HEK293 (cell line): ENCODE results near the gene CRYBA1.
A peak's percentile ranks its signal among the peaks of the same experiment; 100 is the strongest.

Source experiments
- CTCF ChIA-PET: fragments of 350-600 bp; formaldehyde crosslinking; extraction: SDS; loops from one replicate; lab custom pipeline; 2021; ENCODE audit warnings: antibody characterized with exemption; lab: Yijun Ruan, JAX
- POLR2A ChIA-PET: fragments of 300-600 bp; formaldehyde crosslinking; extraction: SDS; loops from one replicate; lab custom pipeline; 2020; ENCODE audit warnings: antibody characterized with exemption, inconsistent platforms; lab: Yijun Ruan, JAX
- H3K27ac ChIP-seq: fragments of 200-500 bp; sonication (Bioruptor generic); 2 replicates; pipeline ENCODE4 v1.5.1; 2014; ENCODE audit warnings: low read depth, low read length, control low read depth, inconsistent platforms; ENCODE audit errors: extremely low read depth
- H3K36me3 ChIP-seq, 2 experiments: fragments of 200-500 bp in 1 of 2; sonication (Bioruptor generic) in 1 of 2; 1 replicate in 1 of 2; 2 replicates in 1 of 2; pipeline ENCODE4 v1.5.1; 2014 to 2017; ENCODE audit warnings: inconsistent platforms in 2 of 2, low read length in 2 of 2; ENCODE audit not compliant: control insufficient read depth in 2 of 2, insufficient read depth in 1 of 2
- H3K4me1 ChIP-seq: fragments of 200-500 bp; sonication (Bioruptor generic); 2 replicates; pipeline ENCODE4 v1.5.1; 2014; ENCODE audit warnings: mild to moderate bottlenecking, low read length, inconsistent platforms; ENCODE audit not compliant: control insufficient read depth, insufficient read depth
- H3K4me3 ChIP-seq: 2 replicates; pipeline ENCODE4 v1.5.1; 2011; ENCODE audit warnings: low read depth, mild to moderate bottlenecking, control low read depth, low read length, moderate library complexity
- H3K9me3 ChIP-seq: fragments of 200-500 bp; sonication (Bioruptor generic); 2 replicates; pipeline ENCODE4 v1.5.1; 2014; ENCODE audit warnings: low read depth, low read length, inconsistent platforms; ENCODE audit not compliant: control insufficient read depth, insufficient read depth
- EGR2 ChIP-seq: fragments of 450-650 bp; formaldehyde crosslinking; IDR thresholded peaks from 2 replicates; pipeline ENCODE4 v1.5.1; 2016; ENCODE audit warnings: low read depth, missing biosample characterization, missing genetic modification characterization
- GLI4 ChIP-seq: fragments of 450-650 bp; formaldehyde crosslinking; IDR thresholded peaks from 2 replicates; pipeline ENCODE4 v1.5.1; 2016; ENCODE audit warnings: missing biosample characterization, missing genetic modification characterization
- HOXD13 ChIP-seq: sonication (generic); formaldehyde crosslinking; IDR thresholded peaks from 2 replicates; pipeline ENCODE4 v1.8.0; 2022; ENCODE audit warnings: missing genetic modification reagents, borderline replicate concordance
- MEIS1 ChIP-seq: sonication (generic); formaldehyde crosslinking; IDR thresholded peaks from 2 replicates; pipeline ENCODE4 v1.8.1; 2022; ENCODE audit warnings: missing genetic modification reagents, mild to moderate bottlenecking, borderline replicate concordance
- PRDM1 ChIP-seq: fragments of 450-650 bp; formaldehyde crosslinking; IDR thresholded peaks from 2 replicates; pipeline ENCODE4; 2016; ENCODE audit warnings: missing biosample characterization, missing genetic modification characterization
- RBAK ChIP-seq: fragments of 450-650 bp; formaldehyde crosslinking; IDR thresholded peaks from 2 replicates; pipeline ENCODE4 v1.5.1; 2016; ENCODE audit warnings: missing biosample characterization, missing genetic modification characterization
- YY1 ChIP-seq: fragments of 450-650 bp; formaldehyde crosslinking; IDR thresholded peaks from 2 replicates; pipeline ENCODE4 v1.5.1; 2018; ENCODE audit warnings: missing biosample characterization, missing genetic modification characterization
- ZBTB7A ChIP-seq: fragments of 450-650 bp; formaldehyde crosslinking; IDR thresholded peaks from 2 replicates; pipeline ENCODE4 v1.5.1; 2016; ENCODE audit warnings: low read depth, missing biosample characterization, missing genetic modification characterization
- ZBTB8A ChIP-seq: fragments of 450-650 bp; formaldehyde crosslinking; IDR thresholded peaks from 2 replicates; pipeline ENCODE4 v1.5.1; 2016; ENCODE audit warnings: missing biosample characterization, missing genetic modification characterization
- ZFP69B ChIP-seq: fragments of 450-650 bp; formaldehyde crosslinking; IDR thresholded peaks from 2 replicates; pipeline ENCODE4 v1.5.1; 2016; ENCODE audit warnings: missing biosample characterization, missing genetic modification characterization
- ZNF146 ChIP-seq: fragments of 450-650 bp; formaldehyde crosslinking; IDR thresholded peaks from 2 replicates; pipeline ENCODE4 v1.5.1; 2016; ENCODE audit warnings: missing biosample characterization, missing genetic modification characterization
- ZNF157 ChIP-seq: fragments of 450-650 bp; formaldehyde crosslinking; IDR thresholded peaks from 2 replicates; pipeline ENCODE4 v1.5.1; 2016; ENCODE audit warnings: missing biosample characterization, missing genetic modification characterization
- ZNF169 ChIP-seq: fragments of 450-650 bp; formaldehyde crosslinking; IDR thresholded peaks from 2 replicates; pipeline ENCODE4 v1.5.1; 2016; ENCODE audit warnings: missing biosample characterization, missing genetic modification characterization
- ZNF211 ChIP-seq: fragments of 450-650 bp; formaldehyde crosslinking; IDR thresholded peaks from 2 replicates; pipeline ENCODE4 v1.5.1; 2016; ENCODE audit warnings: low read depth, missing biosample characterization, missing genetic modification characterization
- ZNF341 ChIP-seq: fragments of 450-650 bp; formaldehyde crosslinking; IDR thresholded peaks from 2 replicates; pipeline ENCODE4; 2016; ENCODE audit warnings: low read depth, missing biosample characterization, missing genetic modification characterization
- ZNF391 ChIP-seq: fragments of 450-650 bp; formaldehyde crosslinking; IDR thresholded peaks from 2 replicates; pipeline ENCODE4 v1.5.1; 2016; ENCODE audit warnings: low read depth, missing biosample characterization, missing genetic modification characterization, borderline replicate concordance
- ZNF426 ChIP-seq: fragments of 450-650 bp; formaldehyde crosslinking; IDR thresholded peaks from 2 replicates; pipeline ENCODE4 v1.5.1; 2017; ENCODE audit warnings: missing biosample characterization, missing genetic modification characterization, mild to moderate bottlenecking, inconsistent platforms, moderate library complexity
- ZNF555 ChIP-seq: fragments of 450-650 bp; formaldehyde crosslinking; conservative IDR thresholded peaks from 2 replicates; pipeline ENCODE4 v1.5.1; 2017; ENCODE audit warnings: missing biosample characterization, mild to moderate bottlenecking, missing genetic modification characterization, inconsistent platforms
- ZNF600 ChIP-seq: fragments of 450-650 bp; formaldehyde crosslinking; IDR thresholded peaks from 2 replicates; pipeline ENCODE4 v1.5.1; 2016; ENCODE audit warnings: missing biosample characterization, missing genetic modification characterization
- ZNF677 ChIP-seq: fragments of 450-650 bp; IDR thresholded peaks from 2 replicates; pipeline ENCODE4 v1.5.0; 2018; ENCODE audit warnings: missing biosample characterization, mild to moderate bottlenecking, missing genetic modification characterization, moderate library complexity
- TF ChIP-seq, protein P1 (sequence below): fragments of 450-650 bp; formaldehyde crosslinking; IDR thresholded peaks from 2 replicates; pipeline ENCODE4 v1.5.1; 2016; ENCODE audit warnings: missing biosample characterization, missing genetic modification characterization
- TF ChIP-seq, protein P2 (sequence below): sonication (generic); formaldehyde crosslinking; IDR thresholded peaks from 2 replicates; pipeline ENCODE4 v1.8.1; 2022; ENCODE audit warnings: mild to moderate bottlenecking, moderate library complexity, missing genetic modification reagents
- TF ChIP-seq, protein P3 (sequence below): fragments of 450-650 bp; formaldehyde crosslinking; optimal IDR thresholded peaks from 2 replicates; pipeline ENCODE3; 2016; ENCODE audit warnings: missing biosample characterization, mild to moderate bottlenecking, missing genetic modification characterization
- TF ChIP-seq, protein P4 (sequence below): fragments of 450-650 bp; formaldehyde crosslinking; IDR thresholded peaks from 2 replicates; pipeline ENCODE4 v1.5.1; 2016; ENCODE audit warnings: missing biosample characterization, missing genetic modification characterization
- TF ChIP-seq, protein P5 (sequence below): fragments of 450-650 bp; formaldehyde crosslinking; IDR thresholded peaks from 2 replicates; pipeline ENCODE4 v1.5.1; 2016; ENCODE audit warnings: missing biosample characterization, missing genetic modification characterization

Gene CRYBA1

DNA sequence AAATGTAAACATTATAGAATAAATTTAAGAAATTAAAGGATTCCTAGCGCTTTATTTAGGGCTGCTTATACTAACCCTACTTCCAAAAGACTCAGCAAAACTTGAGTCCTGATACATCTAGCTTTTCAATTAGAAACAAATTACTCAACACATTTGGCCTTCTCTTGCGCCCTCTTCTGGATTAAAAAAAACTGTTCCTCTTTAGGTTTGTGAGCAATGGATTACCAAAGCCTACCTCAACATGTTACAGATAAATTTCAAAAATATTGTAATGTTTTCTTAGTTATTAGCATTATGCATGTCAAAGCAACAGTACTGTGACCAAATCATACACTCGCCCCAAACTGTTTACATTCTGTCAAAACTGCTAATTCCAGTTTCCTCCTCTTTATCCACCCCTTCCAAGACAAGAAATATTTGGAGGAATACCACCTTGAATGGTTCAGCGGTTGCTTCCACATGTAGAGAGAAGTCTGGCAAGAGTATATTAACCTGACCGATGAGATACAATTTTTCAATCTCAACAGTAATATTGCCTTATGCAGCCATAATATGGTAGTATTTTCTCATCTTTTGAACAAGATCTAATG is 44.6 kb downstream of the CRYBA1 start (continued):
- TF ChIP-seq PRDM1 (tag by site-specific recombination) (no peak), RBAK (tag by site-specific recombination) (no peak), ZNF677 (tag by site-specific recombination) (no peak), ZNF341 (tag by site-specific recombination) (no peak), ZNF555 (tag by site-specific recombination) (no peak)
- TF ChIP-seq, protein P1, sequence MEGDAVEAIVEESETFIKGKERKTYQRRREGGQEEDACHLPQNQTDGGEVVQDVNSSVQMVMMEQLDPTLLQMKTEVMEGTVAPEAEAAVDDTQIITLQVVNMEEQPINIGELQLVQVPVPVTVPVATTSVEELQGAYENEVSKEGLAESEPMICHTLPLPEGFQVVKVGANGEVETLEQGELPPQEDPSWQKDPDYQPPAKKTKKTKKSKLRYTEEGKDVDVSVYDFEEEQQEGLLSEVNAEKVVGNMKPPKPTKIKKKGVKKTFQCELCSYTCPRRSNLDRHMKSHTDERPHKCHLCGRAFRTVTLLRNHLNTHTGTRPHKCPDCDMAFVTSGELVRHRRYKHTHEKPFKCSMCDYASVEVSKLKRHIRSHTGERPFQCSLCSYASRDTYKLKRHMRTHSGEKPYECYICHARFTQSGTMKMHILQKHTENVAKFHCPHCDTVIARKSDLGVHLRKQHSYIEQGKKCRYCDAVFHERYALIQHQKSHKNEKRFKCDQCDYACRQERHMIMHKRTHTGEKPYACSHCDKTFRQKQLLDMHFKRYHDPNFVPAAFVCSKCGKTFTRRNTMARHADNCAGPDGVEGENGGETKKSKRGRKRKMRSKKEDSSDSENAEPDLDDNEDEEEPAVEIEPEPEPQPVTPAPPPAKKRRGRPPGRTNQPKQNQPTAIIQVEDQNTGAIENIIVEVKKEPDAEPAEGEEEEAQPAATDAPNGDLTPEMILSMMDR = peak; percentile 51; the same call in 1 of the 2 replicates

DNA sequence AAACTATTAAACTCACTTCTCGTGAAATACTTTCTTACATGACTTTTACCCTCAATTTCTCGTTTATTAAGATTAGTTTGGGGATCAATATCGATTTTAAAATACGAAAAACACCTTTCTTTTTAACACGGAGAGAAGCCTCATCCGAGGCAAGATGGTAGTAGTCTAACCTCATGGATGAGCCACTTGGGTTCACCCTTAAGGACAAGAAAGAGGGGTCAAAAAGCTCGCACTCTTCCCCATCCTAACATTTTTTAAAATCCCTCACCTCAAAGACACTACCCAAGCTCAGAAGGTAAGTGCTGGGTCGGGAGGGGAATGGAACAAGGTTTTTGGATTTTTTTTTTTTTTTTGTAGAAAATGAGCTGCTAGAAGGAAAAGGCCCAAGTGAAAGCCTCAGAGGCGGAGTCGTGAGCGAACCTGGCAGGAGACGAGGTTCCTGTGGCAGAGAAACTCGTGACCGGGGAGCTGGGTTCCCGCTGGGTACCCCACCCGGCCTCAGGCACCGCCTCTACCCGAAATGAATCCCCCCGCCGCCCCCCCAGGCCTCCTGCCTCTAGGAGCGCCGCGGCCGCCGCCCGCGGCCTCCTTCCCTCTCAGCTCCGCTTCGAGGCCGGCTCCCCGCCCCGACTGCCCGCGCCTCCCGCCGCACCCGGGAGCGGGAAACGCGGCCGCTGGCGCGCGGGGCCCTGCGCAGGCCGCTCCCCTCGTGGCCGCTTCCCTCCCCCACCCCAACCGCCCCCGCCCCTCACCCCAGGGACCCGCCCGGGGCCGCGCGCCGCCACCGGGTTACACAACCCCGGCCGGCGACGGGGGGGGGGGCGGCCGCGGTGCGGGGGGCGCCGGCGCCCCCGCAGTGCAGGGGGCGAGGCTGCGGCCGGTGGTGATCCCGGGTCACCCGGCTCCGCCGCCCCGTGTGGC is 45.7 kb downstream of the CRYBA1 start:
- CTCF ChIA-PET = interaction anchor here (0.6 to 3.5 kb wide), 15 partner anchors 14 to 518 kb away, joined by 3 to 36 read pairs (median 3); no protein-coding TSS in a partner anchor
- TF ChIP-seq ZNF169 (no peak), ZNF211 (tag by site-specific recombination) (no peak), ZNF600 (tag by site-specific recombination) (peak; percentile 21; the same call in 1 of the 2 replicates), ZFP69B (tag by site-specific recombination) (0 out of 2 replicates have a peak, but pooled peaks have one; percentile 21), ZNF391 (peak; percentile 21; the same call in 1 of the 2 replicates), YY1 (tag by site-specific recombination) (peak; percentile 22; the same call in 1 of the 2 replicates), ZNF426 (tag by site-specific recombination) (no peak), ZNF157 (tag by site-specific recombination) (no peak), ZBTB8A (tag by site-specific recombination) (no peak), EGR2 (tag by site-specific recombination) (no peak), GLI4 (tag by site-specific recombination) (no peak), HOXD13 (CRISPR knock-in tag) (no peak), ZNF146 (tag by site-specific recombination) (no peak), MEIS1 (CRISPR knock-in tag) (no peak), ZBTB7A (tag by site-specific recombination) (0 out of 2 replicates have a peak, but pooled peaks have one; percentile 44)
- TF ChIP-seq, protein P2, sequence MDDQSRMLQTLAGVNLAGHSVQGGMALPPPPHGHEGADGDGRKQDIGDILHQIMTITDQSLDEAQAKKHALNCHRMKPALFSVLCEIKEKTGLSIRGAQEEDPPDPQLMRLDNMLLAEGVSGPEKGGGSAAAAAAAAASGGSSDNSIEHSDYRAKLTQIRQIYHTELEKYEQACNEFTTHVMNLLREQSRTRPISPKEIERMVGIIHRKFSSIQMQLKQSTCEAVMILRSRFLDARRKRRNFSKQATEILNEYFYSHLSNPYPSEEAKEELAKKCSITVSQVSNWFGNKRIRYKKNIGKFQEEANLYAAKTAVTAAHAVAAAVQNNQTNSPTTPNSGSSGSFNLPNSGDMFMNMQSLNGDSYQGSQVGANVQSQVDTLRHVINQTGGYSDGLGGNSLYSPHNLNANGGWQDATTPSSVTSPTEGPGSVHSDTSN (CRISPR knock-in tag) = 0 out of 2 replicates have a peak, but pooled peaks have one; percentile 7
- TF ChIP-seq, protein P3, sequence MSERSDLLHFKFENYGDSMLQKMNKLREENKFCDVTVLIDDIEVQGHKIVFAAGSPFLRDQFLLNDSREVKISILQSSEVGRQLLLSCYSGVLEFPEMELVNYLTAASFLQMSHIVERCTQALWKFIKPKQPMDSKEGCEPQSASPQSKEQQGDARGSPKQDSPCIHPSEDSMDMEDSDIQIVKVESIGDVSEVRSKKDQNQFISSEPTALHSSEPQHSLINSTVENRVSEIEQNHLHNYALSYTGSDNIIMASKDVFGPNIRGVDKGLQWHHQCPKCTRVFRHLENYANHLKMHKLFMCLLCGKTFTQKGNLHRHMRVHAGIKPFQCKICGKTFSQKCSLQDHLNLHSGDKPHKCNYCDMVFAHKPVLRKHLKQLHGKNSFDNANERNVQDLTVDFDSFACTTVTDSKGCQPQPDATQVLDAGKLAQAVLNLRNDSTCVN (tag by site-specific recombination) = peak; percentile 39
- TF ChIP-seq, protein P4, sequence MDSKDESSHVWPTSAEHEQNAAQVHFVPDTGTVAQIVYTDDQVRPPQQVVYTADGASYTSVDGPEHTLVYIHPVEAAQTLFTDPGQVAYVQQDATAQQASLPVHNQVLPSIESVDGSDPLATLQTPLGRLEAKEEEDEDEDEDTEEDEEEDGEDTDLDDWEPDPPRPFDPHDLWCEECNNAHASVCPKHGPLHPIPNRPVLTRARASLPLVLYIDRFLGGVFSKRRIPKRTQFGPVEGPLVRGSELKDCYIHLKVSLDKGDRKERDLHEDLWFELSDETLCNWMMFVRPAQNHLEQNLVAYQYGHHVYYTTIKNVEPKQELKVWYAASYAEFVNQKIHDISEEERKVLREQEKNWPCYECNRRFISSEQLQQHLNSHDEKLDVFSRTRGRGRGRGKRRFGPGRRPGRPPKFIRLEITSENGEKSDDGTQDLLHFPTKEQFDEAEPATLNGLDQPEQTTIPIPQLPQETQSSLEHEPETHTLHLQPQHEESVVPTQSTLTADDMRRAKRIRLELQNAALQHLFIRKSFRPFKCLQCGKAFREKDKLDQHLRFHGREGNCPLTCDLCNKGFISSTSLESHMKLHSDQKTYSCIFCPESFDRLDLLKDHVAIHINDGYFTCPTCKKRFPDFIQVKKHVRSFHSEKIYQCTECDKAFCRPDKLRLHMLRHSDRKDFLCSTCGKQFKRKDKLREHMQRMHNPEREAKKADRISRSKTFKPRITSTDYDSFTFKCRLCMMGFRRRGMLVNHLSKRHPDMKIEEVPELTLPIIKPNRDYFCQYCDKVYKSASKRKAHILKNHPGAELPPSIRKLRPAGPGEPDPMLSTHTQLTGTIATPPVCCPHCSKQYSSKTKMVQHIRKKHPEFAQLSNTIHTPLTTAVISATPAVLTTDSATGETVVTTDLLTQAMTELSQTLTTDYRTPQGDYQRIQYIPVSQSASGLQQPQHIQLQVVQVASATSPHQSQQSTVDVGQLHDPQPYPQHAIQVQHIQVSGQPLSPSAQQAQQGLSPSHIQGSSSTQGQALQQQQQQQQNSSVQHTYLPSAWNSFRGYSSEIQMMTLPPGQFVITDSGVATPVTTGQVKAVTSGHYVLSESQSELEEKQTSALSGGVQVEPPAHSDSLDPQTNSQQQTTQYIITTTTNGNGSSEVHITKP (tag by site-specific recombination) = peak; percentile 70
- TF ChIP-seq, protein P5, sequence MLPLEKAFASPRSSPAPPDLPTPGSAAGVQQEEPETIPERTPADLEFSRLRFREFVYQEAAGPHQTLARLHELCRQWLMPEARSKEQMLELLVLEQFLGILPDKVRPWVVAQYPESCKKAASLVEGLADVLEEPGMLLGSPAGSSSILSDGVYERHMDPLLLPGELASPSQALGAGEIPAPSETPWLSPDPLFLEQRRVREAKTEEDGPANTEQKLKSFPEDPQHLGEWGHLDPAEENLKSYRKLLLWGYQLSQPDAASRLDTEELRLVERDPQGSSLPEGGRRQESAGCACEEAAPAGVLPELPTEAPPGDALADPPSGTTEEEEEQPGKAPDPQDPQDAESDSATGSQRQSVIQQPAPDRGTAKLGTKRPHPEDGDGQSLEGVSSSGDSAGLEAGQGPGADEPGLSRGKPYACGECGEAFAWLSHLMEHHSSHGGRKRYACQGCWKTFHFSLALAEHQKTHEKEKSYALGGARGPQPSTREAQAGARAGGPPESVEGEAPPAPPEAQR (tag by site-specific recombination) = no peak

More for the DNA sequence above, 45.7 kb downstream of the CRYBA1 start:
- POLR2A ChIA-PET = interaction anchor here (0.6 to 3.3 kb wide), 18 partner anchors 9 to 566 kb away, joined by 3 to 22 read pairs (median 4); partner anchors contain the start of genes ANKRD13B, PHF12 and TAOK1
- Histone ChIP-seq H3K36me3 (peaks cover 33 to 37% of the 10 kb centered on the region in 2 experiments), H3K27ac (peak overlapping the region; percentile 99), H3K4me1 (peaks cover 11% of the 10 kb centered on the region), H3K9me3 (no peaks in the 10 kb centered on the region), H3K4me3 (peak overlapping the region; percentile 86)
